H1 (cell line): ENCODE results near the gene TOP3B. TPM values are rescaled to one million over a fixed set of nuclear protein-coding genes. Genes with fewer than 3 reads are reported as not detected.

Experiments
- CTCF ChIA-PET: fragments of 300-600 bp; sonication (Branson Sonifier 250); formaldehyde crosslinking; loops from one replicate; lab custom pipeline; 2021; ENCODE audit not compliant: partially characterized antibody; lab: Charles Lee
- POLR2A ChIA-PET: fragments of 300-600 bp; sonication (Branson Sonifier 250); formaldehyde crosslinking; loops from one replicate; lab custom pipeline; 2021; ENCODE audit warnings: inconsistent platforms; ENCODE audit not compliant: partially characterized antibody; lab: Charles Lee
- DNase-seq, 2 experiments: peaks; one replicate each; pipeline versions ENCODE4 v3.0.0 to v3.0.0-alpha.2; 2010 to 2022; ENCODE audit warnings: low spot score in 2 of 2, low read depth in 1 of 2, mixed read lengths in 1 of 2
- FAIRE-seq: peaks from 2 replicates; lab custom pipeline; 2011; peaks lifted over from hg19 to GRCh38; lab: Jason Lieb, UNC
- H2AFZ ChIP-seq: 2 replicates; pipeline ENCODE4 v1.8.1; 2012; ENCODE audit warnings: low read length, inconsistent platforms
- H2AK5ac ChIP-seq: 2 replicates; pipeline ENCODE4 v1.6.1; 2013; ENCODE audit warnings: low read depth, low read length
- H2BK120ac ChIP-seq: replicated peaks from 2 replicates; pipeline ENCODE3; 2013; ENCODE audit warnings: low read depth, low read length, inconsistent platforms
- H2BK12ac ChIP-seq: 2 replicates; pipeline ENCODE4 v1.6.1; 2013; ENCODE audit warnings: low read depth, low read length
- H2BK15ac ChIP-seq: 2 replicates; pipeline ENCODE4 v1.6.1; 2013; ENCODE audit warnings: low read length
- H2BK20ac ChIP-seq: 2 replicates; pipeline ENCODE4 v1.6.1; 2013; ENCODE audit warnings: low read length
- H2BK5ac ChIP-seq: 2 replicates; pipeline ENCODE4 v1.6.1; 2013; ENCODE audit warnings: low read depth, low read length
- H3K14ac ChIP-seq: 2 replicates; pipeline ENCODE4 v1.6.1; 2013; ENCODE audit warnings: inconsistent platforms; ENCODE audit not compliant: insufficient read length
- H3K18ac ChIP-seq: 2 replicates; pipeline ENCODE4 v1.6.1; 2013; ENCODE audit warnings: low read length; ENCODE audit errors: extremely low read depth
- H3K23ac ChIP-seq: 2 replicates; pipeline ENCODE4 v1.6.1; 2013; ENCODE audit warnings: inconsistent platforms; ENCODE audit not compliant: insufficient read length
- H3K23me2 ChIP-seq: 2 replicates; pipeline ENCODE4 v1.6.1; 2013; ENCODE audit warnings: low read depth, low read length
- H3K27ac ChIP-seq: 2 replicates; pipeline ENCODE4 v1.6.1; 2011; ENCODE audit warnings: low read depth, low read length, inconsistent platforms
- H3K27me3 ChIP-seq, 4 experiments: replicated peaks in 1 of 4; 1 replicate in 1 of 4; 2 replicates in 3 of 4; pipeline versions ENCODE4 v1.6.1 to v1.8.1; 2011 to 2013; ENCODE audit warnings: low read length in 3 of 4, mild to moderate bottlenecking in 3 of 4, inconsistent platforms in 2 of 4, mixed read lengths in 2 of 4, moderate library complexity in 1 of 4; ENCODE audit not compliant: control insufficient read depth in 3 of 4, insufficient read depth in 3 of 4; ENCODE audit errors: extremely low read depth in 1 of 4
- H3K36me3 ChIP-seq, 4 experiments: 2 replicates each; pipeline versions ENCODE4 v1.6.1 to v1.8.1; 2011 to 2013; ENCODE audit warnings: mild to moderate bottlenecking in 4 of 4, low read length in 3 of 4, moderate library complexity in 2 of 4, control low read depth in 1 of 4, inconsistent platforms in 1 of 4; ENCODE audit not compliant: insufficient read depth in 4 of 4, control insufficient read depth in 2 of 4
- H3K4ac ChIP-seq: replicated peaks from 2 replicates; pipeline ENCODE3; 2013; ENCODE audit warnings: low read length, low read depth, mixed read lengths, inconsistent platforms; ENCODE audit not compliant: insufficient read length
- H3K4me1 ChIP-seq, 4 experiments: replicated peaks in 1 of 4; 1 replicate in 1 of 4; 2 replicates in 3 of 4; pipeline versions ENCODE4 v1.6.1 to v1.8.1; 2011 to 2013; ENCODE audit warnings: low read length in 3 of 4, inconsistent platforms in 2 of 4, mixed read lengths in 1 of 4; ENCODE audit not compliant: insufficient read depth in 4 of 4, control insufficient read depth in 3 of 4
- H3K4me2 ChIP-seq, 2 experiments: 2 replicates each; pipeline versions ENCODE4 v1.6.1 to v1.8.1; 2011 to 2013; ENCODE audit warnings: low read depth in 2 of 2, low read length in 2 of 2, control low read depth in 1 of 2, inconsistent platforms in 1 of 2, mild to moderate bottlenecking in 1 of 2; ENCODE audit not compliant: insufficient read depth in 1 of 2
- H3K4me3 ChIP-seq, 4 experiments: fragments of 200-600, 300-600 bp in 1 of 4; sonication (generic), shearing (Covaris generic), sonication (Bioruptor Twin) in 1 of 4; 2 replicates each; pipeline versions ENCODE4 v1.5.1 to v1.8.1; 2011 to 2016; ENCODE audit warnings: low read length in 4 of 4, low read depth in 3 of 4, control low read depth in 2 of 4, inconsistent platforms in 2 of 4, mild to moderate bottlenecking in 2 of 4, mixed read lengths in 1 of 4, moderate library complexity in 1 of 4; ENCODE audit not compliant: insufficient read depth in 2 of 4; ENCODE audit errors: extremely low read depth in 1 of 4
- H3K56ac ChIP-seq: replicated peaks from 2 replicates; pipeline ENCODE3; 2013; ENCODE audit warnings: low read depth, mild to moderate bottlenecking, mixed read lengths, low read length, inconsistent platforms; ENCODE audit not compliant: insufficient read length
- H3K79me1 ChIP-seq: 2 replicates; pipeline ENCODE4 v1.6.1; 2013; ENCODE audit warnings: low read depth, low read length, control low read depth
- H3K79me2 ChIP-seq, 2 experiments: 2 replicates each; pipeline versions ENCODE4 v1.6.1 to v1.8.1; 2012 to 2013; ENCODE audit warnings: low read length in 2 of 2, mild to moderate bottlenecking in 2 of 2, inconsistent platforms in 1 of 2; ENCODE audit not compliant: insufficient read depth in 2 of 2, control insufficient read depth in 1 of 2
- H3K9ac ChIP-seq, 4 experiments: replicated peaks in 1 of 4; 1 replicate in 1 of 4; 2 replicates in 3 of 4; pipeline versions ENCODE4 v1.6.1 to v1.8.1; 2011 to 2013; ENCODE audit warnings: low read depth in 3 of 4, low read length in 3 of 4, control low read depth in 2 of 4, mild to moderate bottlenecking in 2 of 4, moderate library complexity in 2 of 4, inconsistent platforms in 1 of 4; ENCODE audit errors: extremely low read depth in 1 of 4
- H3K9me3 ChIP-seq, 2 experiments: 2 replicates each; pipeline versions ENCODE4 v1.6.1 to v1.8.1; 2012 to 2013; ENCODE audit warnings: mild to moderate bottlenecking in 2 of 2, moderate library complexity in 2 of 2, control low read depth in 1 of 2, inconsistent platforms in 1 of 2, low read depth in 1 of 2, low read length in 1 of 2, mixed read lengths in 1 of 2; ENCODE audit not compliant: insufficient read depth in 2 of 2
- H4K20me1 ChIP-seq, 2 experiments: replicated peaks in 1 of 2; 2 replicates each; pipeline versions ENCODE3 to v1.8.1; 2011 to 2013; ENCODE audit warnings: inconsistent platforms in 2 of 2, low read length in 2 of 2, mild to moderate bottlenecking in 1 of 2; ENCODE audit not compliant: insufficient read depth in 2 of 2, control insufficient read depth in 1 of 2
- H4K5ac ChIP-seq: 2 replicates; pipeline ENCODE4 v1.6.1; 2013; ENCODE audit warnings: low read length, low read depth, mixed read lengths, inconsistent platforms; ENCODE audit not compliant: insufficient read length
- H4K8ac ChIP-seq: 2 replicates; pipeline ENCODE4 v1.8.0; 2013; ENCODE audit warnings: mild to moderate bottlenecking, moderate library complexity, low read length, inconsistent platforms; ENCODE audit not compliant: insufficient read depth; ENCODE audit errors: extremely low read depth
- H4K91ac ChIP-seq: replicated peaks from 2 replicates; pipeline ENCODE3; 2013; ENCODE audit warnings: low read length, mixed read lengths, inconsistent platforms; ENCODE audit not compliant: insufficient read length
- BACH1 ChIP-seq: IDR thresholded peaks from 2 replicates; pipeline ENCODE4 v1.6.1; 2012; ENCODE audit warnings: low read length, improper control_type of control experiment
- CBX5 ChIP-seq: fragments of 300-800, 300-1000 bp; sonication (generic); IDR thresholded peaks from 2 replicates; pipeline ENCODE4 v1.7.1; 2016; ENCODE audit warnings: antibody characterized with exemption, low read length, low read depth
- CBX8 ChIP-seq: fragments of 300-800, 300-1000 bp; sonication (generic); IDR thresholded peaks from 2 replicates; pipeline ENCODE4 v1.7.1; 2016; ENCODE audit warnings: low read depth, low read length, borderline replicate concordance
- EZH2 ChIP-seq: fragments of 200-600 bp; sonication (generic); IDR thresholded peaks from 2 replicates; pipeline ENCODE4 v1.7.1; 2012; ENCODE audit warnings: low read depth, mild to moderate bottlenecking, moderate library complexity, low read length, inconsistent platforms; ENCODE audit not compliant: severe bottlenecking
- GABPA ChIP-seq: IDR thresholded peaks from 2 replicates; pipeline ENCODE4 v1.6.1; 2011; ENCODE audit warnings: mild to moderate bottlenecking, low read length, moderate library complexity, borderline replicate concordance; ENCODE audit not compliant: insufficient read depth
- NANOG ChIP-seq: IDR thresholded peaks from 2 replicates; pipeline ENCODE4 v1.6.1; 2011; ENCODE audit warnings: low read length, low read depth, mild to moderate bottlenecking, inconsistent platforms; ENCODE audit not compliant: insufficient read depth, poor library complexity, severe bottlenecking
- RAD21 ChIP-seq, 2 experiments: IDR thresholded peaks in 1 of 2; conservative IDR thresholded peaks in 1 of 2; 2 replicates each; pipeline ENCODE4 v1.6.1; 2011; ENCODE audit warnings: low read depth in 2 of 2, low read length in 2 of 2, improper control_type of control experiment in 1 of 2, inconsistent platforms in 1 of 2, mild to moderate bottlenecking in 1 of 2, moderate library complexity in 1 of 2
- SIX5 ChIP-seq: IDR thresholded peaks from 2 replicates; pipeline ENCODE4 v1.6.1; 2011; ENCODE audit warnings: mild to moderate bottlenecking, low read depth, low read length
- YY1 ChIP-seq: IDR thresholded peaks from 2 replicates; pipeline ENCODE4 v1.6.1; 2011; ENCODE audit warnings: low read depth, mild to moderate bottlenecking, low read length
- WGBS, 2 experiments: shearing (Covaris generic) in 1 of 2; methylation state at CpG; one replicate each; pipeline versions ENCODE4 v1.1.6 to v1.1.7; 2013 to 2015; ENCODE audit warnings: low lambda C conversion rate in 2 of 2, mixed read lengths in 2 of 2, inconsistent platforms in 1 of 2, low coverage in 1 of 2, missing lambda C conversion rate in 1 of 2; ENCODE audit not compliant: insufficient replicate concordance in 2 of 2, insufficient coverage in 1 of 2, insufficient read length in 1 of 2; ENCODE audit errors: extremely low coverage in 1 of 2, missing lambda C conversion rate in 1 of 2; 5-methylcytosine and 5-hydroxymethylcytosine counted together
- polyA plus RNA-seq, 7 experiments: library from polyadenylated mRNA; depleted of rRNA in 3 of 7; stranded (reverse) in 5 of 7; unstranded in 2 of 7; fragments of >200 nt in 5 of 7; fragments of 200-250 nt in 2 of 7; gene quantifications; 1 replicate in 5 of 7; 2 replicates in 1 of 7; 4 replicates in 1 of 7; pipeline versions ENCODE4 v1.2.1 to v1.2.3, GENCODE V29; 2011 to 2013; ENCODE audit warnings: missing spikeins in 2 of 7, mixed read lengths in 2 of 7
- total RNA-seq: library from RNA; stranded (reverse); fragmentation: NEBNext Ultra II Directional; extraction: Animal tissue kit (Norgen Biotek cat#: 25700); gene quantifications from 2 replicates; pipeline ENCODE4 v1.2.1, GENCODE V29; 2021

Gene TOP3B
- total and polyA plus RNA-seq, 2 of the 8 experiments (the other 6 are each of a cell fraction or from before 2014, with no cell fraction given) = 30.4 to 52.8 TPM

DNA sequence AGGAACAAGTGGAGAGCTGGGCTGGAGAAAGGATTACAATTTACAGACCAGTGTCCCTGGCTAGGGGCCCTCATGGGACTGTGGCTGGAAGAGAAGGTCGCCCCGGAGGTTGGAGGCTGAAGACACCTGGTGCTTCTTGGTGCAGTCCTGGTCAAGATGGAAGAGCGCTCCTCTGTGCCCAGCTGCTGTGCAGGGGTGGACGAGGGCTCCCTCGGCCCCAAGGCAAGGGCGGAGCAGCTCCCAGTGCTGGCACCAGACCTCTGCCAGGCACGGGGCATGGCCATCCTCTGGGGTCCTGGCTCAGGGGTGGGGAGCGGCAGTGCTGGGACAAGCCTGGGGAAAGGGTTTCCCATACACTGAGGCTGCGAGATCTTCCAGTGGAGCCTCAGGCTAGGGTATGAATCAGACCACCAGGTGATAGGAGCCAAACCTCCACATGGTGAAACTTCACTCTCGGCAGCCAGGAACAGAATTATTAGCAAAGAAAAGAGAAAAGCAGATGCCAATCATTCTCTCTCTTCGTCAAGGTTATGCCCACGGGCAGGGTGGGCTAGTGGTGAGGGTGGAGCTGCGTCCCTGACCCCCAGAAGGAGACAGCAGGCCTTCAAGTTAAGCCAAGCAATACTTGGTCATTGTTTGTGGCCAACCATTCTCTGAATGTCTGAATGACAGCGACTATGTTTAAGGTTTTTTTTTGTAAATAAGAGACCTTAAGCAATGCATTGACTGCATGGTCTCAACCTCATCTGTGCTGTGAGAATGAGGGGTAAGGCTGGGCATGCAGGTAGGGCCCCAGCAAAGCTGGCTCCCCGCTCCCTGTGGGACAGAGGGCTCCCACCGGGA lies 62.0 kb downstream of the TOP3B start:
- Histone ChIP-seq H2BK5ac (peak overlapping the region; percentile 97), H3K79me1 (no peaks in the 10 kb centered on the region), H3K23ac (no peak overlapping the region), H3K27ac (peak overlapping the region; percentile 44; the same call in 1 of the 2 replicates), H2BK20ac (peak overlapping the region; percentile 51), H3K27me3 (no peaks in the 10 kb centered on the region; a peak in 1 of 7 replicates), H3K9me3 (no peaks in the 10 kb centered on the region), H2BK15ac (peak overlapping the region; percentile 88), H3K4me2 (peak overlapping the region; percentile 28 to 31; a peak in 1 of 4 replicates), H3K56ac (no peak overlapping the region), H3K4me1 (peaks cover 13 to 51% (median 39%) of the 10 kb centered on the region in 4 experiments), H4K91ac (peak overlapping the region; percentile 77), H2BK12ac (peak overlapping the region; percentile 86; the same call in 1 of the 2 replicates), H3K9ac (no peak overlapping the region), H3K36me3 (no peaks in the 10 kb centered on the region), H3K18ac (peak overlapping the region; percentile 78), H3K14ac (no peak overlapping the region), H4K20me1 (no peaks in the 10 kb centered on the region), H3K4me3 (no peak overlapping the region), H4K5ac (no peak overlapping the region), H3K4ac (peak overlapping the region; percentile 6), H3K79me2 (no peaks in the 10 kb centered on the region), H2AFZ (no peak overlapping the region), H2AK5ac (peak overlapping the region; percentile 2; the same call in 1 of the 2 replicates), H2BK120ac (peak overlapping the region; percentile 50), H4K8ac (no peak overlapping the region), H3K23me2 (no peaks in the 10 kb centered on the region)
- CTCF ChIA-PET = interaction anchor here (0.5 to 7.5 kb wide), 4 partner anchors 18 to 140 kb away, joined by 3 to 59 read pairs (median 4); partner anchors contain the start of gene MAPK1
- TF ChIP-seq CBX8 = no peak
- TF ChIP-seq YY1 = no peak
- no peak for TF ChIP-seq RAD21 (IDR thresholded peaks at IDR 0.05 in 1 of 2, conservative IDR thresholded peaks at IDR 0.05 in 1 of 2; ENCODE audit: low read depth in 2 of 2, low read length in 2 of 2)
- no peak for TF ChIP-seq BACH1
- no peak for TF ChIP-seq SIX5
- no peak for TF ChIP-seq GABPA
- TF ChIP-seq EZH2 = no peak
- no peak for TF ChIP-seq CBX5
- no peak for TF ChIP-seq NANOG
- DNase-seq (no peak), FAIRE-seq (no peak)
- POLR2A ChIA-PET = interaction anchor here (0.5 to 1.4 kb wide), 6 partner anchors 13 to 262 kb away, joined by 3 read pairs; no protein-coding TSS in a partner anchor
- 85% methylated on average over 16 of the region's 16 CpGs; no CpG with 5 or more reads in 1 of the 2 experiments for WGBS, 2 experiments
